HG02610 (cell line): ENCODE measurements around the gene WDR5.

Experiments
- ATAC-seq: cut with Tn5 transposase; IDR thresholded peaks from one replicate; pipeline ENCODE4 v1.9.1; 2021; ENCODE audit warnings: mild to moderate bottlenecking, moderate library complexity; ENCODE audit not compliant: unreplicated experiment

Gene WDR5

DNA sequence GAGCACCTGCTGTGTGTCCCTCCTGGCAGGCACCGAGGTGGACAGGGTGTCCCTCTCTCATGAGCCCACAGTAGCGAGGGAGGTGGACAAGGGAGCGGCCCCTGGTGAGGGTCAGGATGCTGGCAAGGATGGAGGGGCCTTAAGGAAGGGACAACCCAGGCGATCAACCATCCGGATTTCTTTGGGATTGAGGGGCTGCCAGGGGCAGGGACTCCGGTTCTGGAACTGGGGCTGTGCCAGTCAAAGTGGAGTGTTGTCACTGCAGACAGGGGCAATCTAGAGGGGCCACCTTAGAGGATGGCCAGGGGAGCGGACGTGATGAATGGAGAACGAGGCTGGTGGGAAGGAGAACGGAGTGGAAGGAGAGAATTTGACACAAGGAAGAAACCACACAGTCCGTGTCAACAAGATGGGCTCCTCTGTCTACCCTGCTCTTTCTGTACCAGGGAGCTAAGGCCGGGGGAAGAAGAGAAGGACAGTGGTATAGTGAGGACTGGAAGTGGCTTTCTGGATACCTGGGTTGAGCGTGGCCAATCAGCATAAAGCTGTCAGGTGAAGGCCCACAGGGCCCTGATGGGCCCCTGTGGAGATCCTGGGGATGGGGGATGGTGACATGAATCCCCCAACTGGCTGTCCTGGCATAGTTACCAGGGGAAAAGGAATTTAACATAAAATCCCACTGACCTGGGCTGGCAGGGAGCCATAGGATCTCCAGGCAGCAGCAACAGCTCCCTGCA lies 4.2 kb upstream of the WDR5 start:
- no peak for ATAC-seq

DNA sequence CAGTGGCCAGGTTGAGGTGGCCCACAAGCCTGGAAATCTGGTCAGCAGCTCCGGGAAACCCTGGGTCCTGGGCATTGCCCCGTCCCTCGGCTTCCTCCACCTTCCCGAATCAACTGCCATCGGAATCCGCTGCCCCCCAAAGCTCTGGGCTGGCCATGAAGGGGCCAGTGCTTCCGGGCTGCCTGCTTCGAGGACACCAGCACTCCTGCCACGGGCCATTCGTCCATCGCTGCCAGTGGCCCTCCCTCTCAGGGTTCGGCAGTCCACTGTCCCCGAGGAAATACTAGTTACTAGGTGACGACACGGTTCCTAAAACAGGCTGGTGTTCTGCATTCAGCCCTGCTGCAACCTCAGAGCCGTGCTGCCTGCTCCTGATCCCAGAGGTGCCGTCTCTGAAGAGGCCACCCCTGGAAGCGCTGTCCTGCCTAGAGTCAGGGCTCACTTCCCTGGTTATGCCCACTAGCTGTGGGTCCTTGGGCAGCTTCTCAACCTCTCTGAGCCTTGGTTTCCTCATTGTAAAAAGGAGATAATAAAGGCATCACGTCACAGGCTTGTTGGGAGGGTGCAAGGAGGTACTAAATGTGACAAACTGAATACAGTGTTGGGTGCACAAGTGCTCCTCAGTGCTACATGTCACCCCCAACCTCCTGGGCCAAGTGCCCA lies 3.5 kb upstream of the WDR5 start:
- no peak for ATAC-seq

DNA sequence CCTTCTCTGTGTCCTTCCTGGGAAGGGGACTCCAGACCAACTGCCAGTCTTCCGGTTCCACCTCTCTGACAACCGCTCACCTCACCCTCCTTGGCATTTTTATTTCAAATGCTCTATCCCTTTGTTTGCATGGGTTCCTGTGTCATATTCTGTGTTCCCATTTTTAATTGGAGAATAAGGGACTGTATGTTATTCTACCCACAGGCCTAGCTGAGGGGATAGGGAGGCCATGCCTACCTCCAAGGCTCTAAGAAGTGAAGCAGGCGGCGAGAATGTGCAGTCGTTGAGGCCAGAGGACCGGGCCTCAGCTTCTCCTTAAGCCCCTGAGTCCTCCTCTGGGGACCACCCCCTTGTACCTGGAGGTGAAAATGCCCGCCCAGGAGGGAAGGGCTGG lies 936 bp upstream of the WDR5 start:
- ATAC-seq = no peak

DNA sequence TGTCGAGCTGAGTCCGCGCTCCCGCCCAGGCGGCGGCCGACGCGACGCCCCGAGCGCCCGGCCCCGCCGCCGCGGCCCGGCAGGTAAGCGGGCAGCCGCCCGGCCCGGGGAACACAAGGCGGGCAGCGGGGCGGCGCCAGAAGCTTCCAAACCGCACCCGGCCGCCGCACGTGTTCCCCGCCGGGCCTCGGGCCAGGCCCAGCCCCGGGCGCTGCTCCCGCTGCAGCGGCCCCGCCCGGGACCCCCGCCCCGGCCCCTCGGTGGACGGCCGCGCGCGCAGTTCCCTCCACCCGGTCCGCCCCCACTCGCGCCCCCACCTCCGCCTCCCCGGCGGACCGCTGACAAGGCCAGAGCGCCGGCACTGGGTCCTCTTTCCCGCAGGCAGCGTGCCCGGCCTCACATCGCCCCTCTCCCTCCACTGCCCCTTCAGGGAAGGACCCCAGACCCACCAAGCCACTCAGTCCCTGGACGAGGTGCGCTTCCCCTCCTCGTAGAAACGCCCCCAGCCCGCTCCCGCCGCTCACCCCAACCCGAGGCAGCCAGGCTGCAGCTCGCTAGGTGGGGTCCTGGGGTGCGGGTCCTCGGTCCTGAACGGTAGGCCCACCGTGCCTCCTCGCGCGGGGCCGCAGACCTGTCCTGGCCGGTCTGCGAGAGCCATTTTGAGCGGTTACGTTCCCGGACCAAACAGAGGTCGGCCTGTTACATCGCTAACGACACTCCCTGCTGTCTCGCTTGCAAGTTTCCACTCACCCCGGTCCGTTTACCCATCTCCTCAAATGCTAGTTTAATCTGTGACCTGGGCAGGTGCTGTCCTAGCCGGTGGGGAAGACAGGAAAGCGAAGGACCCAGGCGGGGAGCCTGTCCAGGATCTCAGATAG lies 475 bp downstream of the WDR5 start:
- ATAC-seq = peak; percentile 14

DNA sequence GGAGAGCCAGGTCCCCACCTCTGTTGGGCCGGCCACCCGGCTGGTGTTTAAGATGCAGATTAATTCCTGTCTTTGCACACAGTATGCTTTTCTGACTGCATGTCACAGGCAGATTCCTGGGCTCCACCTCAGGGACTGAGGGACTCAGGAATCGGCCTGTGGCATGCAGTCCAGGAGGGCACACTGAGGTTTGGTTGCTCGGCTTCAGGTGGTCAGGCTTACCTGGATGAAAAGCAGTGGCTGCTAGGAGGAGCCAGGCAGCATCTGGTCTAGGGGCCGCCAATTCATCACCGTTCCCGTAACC lies 1.1 kb downstream of the WDR5 start:
- no peak for ATAC-seq

DNA sequence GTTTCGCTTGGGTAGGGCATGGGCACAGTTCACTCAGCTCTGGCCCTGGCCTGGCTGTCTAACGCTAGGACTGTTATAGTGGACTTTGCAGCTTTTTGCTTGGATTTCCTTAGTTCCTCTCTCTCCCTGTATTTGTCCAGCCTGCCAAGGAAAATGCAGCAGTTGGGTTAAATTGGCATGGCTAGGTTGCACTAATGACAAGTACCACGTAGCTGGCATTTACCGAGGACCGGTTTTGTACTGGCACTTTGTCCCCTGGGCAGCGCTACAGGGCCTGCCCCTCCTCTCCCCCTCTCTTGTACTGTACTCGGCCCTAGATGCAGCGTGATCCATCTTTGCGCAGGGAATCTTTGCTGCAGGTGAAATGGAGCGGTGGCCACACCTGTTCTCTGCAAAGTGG lies 2.4 kb downstream of the WDR5 start:
- ATAC-seq = no peak

DNA sequence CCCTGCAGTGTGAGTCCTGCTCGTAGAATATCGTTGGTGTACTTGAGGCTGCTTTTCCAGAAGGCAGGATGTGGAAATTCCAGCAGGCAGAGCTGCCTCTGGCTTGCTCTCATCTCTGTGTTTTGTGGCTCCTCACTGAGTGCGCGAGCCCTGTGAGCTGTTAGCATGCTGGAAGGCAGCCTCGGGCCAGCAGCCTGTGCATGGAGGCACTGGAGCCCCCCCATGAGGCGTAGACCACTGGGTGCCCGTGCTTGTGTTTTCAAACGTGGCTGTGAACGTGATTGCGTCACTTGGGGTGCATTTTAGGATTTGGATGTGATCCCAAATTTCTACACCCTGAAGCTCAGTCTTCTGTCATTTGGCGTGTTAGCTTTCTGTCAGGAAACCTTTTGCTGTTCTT lies 3.2 kb downstream of the WDR5 start:
- ATAC-seq = no peak

DNA sequence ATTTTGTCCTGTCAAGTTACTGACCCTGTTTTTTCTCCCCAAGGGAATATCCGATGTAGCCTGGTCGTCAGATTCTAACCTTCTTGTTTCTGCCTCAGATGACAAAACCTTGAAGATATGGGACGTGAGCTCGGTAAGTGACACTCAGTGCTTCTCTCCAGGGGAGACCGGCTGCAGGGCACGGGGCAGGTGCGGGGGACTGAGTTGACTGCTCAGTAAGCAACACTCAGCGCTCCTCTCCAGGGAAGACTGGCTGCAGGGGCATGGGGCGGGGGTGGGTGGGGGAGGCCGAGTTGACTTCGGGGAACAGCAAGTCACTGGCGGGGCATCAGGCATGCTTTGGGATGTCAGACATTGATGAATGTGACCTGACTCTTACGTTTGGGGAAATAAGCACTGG lies 6.0 kb downstream of the WDR5 start:
- ATAC-seq = no peak

DNA sequence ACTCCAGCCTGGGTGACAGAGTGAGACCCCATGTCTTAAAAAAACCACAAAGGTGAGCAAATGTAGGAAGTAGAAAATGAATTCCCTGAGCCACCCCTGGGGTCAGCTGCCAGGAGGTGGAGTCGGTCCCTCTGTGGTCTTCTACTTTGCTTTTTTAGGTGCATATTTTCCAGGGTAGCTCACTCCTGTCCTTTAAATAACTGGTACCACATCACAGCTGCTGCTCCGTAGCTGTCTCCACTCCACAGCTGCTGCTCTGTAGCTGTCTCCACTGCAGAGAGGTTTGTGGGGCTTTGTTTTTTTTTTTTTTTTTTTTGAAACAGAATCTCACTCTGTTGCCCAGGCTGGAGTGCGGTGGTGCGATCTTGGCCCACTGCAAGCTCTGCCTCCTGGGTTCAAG lies 8.9 kb downstream of the WDR5 start:
- ATAC-seq = no peak

DNA sequence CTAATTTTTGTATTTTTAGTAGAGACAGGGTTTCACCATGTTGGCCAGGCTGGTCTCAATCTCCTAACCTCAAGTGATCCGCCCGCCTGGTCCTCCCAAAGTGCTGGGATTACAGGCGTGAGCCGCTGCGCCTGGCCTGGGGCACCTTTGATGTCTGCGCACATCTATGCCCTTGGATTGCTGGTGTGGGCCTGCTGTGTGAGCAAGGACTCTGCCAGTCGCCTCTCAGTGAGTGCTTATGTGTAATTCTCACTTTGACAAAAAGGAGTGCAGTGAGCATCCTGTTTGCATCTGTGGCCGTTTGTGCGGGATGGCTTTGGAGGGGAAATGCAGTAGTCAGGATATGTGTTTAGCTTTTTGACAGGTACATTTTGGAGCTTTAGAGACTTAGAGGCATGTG lies 9.4 kb downstream of the WDR5 start:
- ATAC-seq = no peak

DNA sequence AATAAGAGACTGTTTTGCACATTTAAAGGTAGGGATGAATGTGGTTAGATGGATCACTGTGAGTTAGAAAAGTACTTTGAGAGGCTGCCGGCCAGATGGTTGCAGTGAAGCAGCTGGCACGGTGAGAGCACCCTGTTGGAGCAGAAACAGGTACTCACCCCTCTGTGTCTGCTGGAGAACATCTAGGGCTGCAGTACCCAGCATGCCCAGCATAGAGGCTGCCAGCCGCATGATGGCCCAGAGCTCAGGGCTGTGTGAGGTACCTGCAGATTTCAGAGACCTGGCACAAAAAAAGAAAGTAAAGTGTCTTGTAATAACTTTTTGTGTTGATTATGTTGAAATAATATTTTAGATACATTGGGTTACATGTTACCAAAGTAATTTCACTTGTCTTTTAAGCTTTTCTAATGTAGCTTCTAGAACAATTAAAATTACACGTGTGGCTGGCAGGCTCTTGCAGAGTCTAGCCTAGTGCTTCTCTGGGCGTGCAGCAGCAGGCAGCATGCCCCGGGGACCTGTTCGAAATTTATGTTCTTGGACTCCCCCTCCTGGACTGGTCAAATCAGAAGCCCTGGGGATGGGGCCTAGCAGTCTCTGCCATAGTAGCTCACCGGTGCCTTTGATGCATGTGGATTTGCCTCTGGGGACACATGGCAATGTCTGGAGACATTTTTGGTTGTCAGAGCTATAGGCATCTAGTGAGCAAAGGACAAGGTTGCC lies 11.1 kb downstream of the WDR5 start:
- ATAC-seq = no peak

DNA sequence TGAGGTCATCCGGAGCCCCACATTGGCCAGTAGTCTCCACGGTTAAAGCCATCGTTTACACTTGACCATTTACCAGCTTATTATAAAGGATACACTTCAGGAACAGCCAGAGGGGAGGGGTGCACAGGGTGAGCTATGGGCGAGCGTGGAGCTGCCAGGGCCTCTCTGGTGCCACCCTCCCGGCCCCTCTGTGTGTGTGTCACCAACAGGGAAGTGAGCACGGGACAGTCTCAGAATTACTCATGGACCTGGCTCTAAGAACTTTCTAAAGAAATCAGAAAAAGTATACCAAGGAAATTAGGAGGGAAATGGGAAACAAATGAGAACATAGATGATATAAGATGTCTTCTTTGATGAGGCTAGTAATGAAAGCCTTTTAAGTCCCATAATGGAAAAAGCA lies 13.5 kb downstream of the WDR5 start:
- ATAC-seq = no peak

DNA sequence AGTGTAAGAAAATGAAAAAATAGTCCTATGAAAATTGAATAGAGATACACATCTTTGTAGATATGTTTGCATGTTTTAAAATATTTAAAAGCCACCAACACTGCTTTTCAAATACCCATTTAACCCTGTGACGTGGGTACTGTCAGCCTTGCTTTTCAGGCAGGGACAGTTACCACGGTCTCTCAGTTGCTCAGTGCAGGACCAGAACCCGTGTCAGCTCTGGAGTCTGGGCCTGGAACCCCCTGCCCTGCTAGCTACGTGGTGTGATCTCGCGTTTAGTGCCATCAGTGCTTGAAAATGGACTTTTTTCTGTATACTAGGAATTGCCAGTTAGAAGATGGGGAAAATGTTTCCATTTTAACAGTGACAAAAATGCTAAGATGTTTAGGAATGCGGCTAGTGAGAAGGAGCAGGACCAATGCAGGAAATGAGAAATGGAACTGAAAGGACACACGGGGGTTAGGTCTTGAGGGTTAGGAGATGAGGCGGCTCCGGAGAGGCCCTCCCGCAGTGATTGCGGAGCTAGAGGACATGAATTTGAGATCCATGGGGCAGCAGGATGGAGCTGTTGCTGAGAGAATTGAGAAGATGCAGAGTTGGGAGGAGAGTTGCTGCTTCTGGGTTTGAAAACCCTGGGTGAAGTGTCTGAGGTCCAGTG lies 14.8 kb downstream of the WDR5 start:
- no peak for ATAC-seq

DNA sequence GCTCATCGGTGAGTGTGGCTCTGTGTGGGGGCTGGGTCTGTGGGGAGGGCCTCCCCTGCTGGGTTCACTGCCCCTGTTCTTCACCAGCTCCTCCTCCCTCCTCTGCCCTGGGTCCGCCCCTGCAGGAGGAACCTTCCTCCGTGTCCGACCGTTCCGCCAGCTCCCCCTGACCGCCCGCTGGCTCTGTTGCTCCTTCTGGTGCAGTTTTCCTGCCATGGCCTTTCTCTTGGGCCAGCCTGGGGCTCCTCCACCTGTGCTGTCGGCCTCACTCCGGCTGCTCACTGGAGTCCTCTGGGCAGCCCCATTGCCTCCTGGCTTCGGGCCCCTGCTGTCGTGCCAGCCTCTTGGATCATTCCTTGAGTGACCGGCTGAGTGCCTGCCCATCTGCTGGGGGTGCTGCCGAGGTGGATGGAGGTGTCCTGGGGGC lies 16.2 kb downstream of the WDR5 start:
- ATAC-seq = no peak

DNA sequence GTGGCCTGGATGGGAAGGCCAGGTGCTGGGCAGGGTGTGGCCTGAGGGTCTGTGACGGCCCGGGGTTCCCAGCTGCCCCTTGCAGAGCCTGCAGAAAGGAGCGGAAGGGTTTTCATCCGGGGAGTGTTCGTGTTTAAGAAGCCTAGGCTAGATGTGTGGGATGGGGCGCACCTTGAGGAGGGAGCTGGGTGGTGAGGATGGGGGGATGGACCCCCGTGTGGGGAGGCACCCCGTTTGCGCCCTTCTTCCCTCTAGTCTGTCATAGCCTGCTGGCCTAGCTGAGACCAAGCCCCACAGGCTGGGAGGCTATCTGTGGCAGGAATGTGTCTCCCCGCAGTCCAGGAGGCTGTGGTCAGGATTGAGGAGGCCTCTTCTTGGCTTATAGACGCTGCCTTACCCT lies 16.6 kb downstream of the WDR5 start:
- ATAC-seq = no peak

DNA sequence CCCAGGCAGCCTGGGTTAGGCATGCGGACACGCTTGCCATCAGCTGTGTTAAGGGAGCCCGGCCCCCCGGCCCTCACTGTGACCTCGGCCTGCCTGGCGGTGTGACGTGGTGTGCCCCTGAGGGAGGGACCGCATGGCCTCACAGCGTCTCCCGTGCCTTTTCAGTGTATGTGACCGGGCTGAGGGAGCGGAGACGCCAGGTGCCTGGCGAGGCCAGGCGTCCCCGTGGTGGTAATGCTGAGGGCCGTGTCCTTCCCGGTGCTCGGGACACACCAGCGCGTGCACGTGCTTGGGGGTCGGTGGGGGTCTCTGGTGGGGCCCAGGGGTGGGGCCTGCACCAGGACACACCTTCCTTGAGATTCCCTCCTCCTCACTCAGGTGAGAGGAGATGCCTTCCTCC lies 17.6 kb downstream of the WDR5 start:
- no peak for ATAC-seq

DNA sequence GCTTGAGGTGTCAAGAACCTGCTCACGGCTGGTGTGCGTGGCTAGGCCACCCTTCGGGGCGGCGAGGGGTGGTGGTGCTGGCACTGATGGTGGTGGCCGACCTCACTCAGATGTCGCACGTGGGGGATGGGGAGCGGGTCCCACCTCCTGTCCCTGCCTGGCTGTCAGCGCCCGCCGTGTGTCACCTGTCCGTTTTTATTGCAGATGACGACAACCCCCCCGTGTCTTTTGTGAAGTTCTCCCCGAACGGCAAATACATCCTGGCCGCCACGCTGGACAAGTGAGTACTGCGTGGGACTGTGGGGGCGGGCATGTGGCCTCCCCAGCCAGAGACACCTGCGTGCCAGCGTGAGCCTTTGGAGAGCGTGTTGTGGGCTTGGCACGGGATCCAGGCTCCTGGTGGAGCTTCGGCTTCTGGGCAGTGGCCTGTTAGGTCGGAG lies 18.4 kb downstream of the WDR5 start:
- ATAC-seq = no peak

DNA sequence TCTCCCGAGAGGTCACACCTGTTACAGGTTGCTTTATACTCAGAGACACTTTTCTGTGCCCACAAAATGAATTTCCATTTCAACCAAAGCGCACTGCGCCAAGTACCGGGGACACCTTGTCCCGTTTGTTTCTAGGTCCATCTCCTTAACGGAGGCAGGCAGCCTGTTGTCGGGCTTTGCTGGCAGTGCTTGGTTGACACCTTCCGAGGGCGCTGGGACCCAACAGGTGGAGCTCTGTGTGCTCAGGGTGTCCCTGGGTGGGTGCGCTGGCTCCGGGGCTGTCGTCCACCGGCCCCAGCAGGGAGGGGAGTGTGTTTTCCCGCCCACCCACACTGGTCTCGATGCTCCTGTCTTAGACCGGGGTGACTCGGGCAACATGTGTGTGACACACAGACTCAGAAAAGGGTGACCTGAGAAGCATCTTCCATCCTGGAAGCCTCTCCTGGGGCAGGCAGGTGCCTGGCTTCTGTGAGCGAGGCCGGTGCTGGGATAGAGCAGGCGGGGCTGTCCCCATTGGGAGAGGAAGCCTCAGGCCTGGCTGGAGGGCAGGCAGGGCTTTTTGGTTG lies 20.0 kb downstream of the WDR5 start:
- ATAC-seq = no peak

DNA sequence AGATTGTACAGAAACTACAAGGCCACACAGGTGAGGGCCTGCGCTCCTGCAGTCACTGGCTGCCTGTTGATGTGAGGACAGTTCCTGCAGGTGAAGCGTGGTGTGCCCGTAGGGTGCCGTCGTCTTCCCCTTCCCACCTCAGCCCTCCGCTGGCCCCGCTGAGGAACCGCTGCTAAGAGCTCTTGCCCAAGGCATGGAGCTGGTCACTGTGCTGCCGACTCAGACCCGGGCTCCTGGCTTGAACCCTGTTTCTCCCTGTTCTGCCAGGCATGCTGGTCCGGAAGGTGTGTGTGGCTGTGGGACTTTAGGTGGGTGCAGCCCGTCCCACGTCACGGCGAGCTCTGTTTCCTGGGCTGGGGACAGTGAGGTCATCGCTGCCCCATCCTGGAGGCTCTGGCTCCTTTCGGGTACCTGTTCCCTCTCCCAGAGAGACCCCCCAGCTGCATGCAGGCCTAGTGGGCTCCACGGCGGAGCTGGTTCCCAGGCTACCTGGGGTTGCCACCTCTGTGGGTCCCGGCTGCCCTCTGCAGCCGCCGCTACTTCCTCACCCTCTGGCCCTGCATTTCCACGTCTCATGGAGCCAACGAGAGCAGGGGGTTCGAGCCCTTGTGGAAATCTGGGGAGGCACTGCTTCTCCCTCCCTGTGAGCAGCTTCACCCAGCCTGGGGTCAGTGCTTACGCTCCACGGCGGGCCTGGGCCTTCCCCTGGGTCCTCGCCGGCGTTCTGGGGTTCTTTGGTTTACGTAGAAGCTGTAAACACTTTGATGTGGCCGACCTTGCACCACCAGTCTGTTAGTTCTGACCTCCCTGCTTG lies 20.9 kb downstream of the WDR5 start:
- ATAC-seq = no peak
